Large intestine (tissue), 12 donors: ENCODE measurements around the gene RCAN3. TPM values are rescaled to one million over a fixed set of nuclear protein-coding genes. Genes with fewer than 3 reads are reported as not detected.
"Not testable (repeated sequence)": the region's sequence is repeated elsewhere in the genome, so short reads cannot be mapped to it uniquely, and the experiment has no call there.

Experiments used
- DNase-seq, 2 donors: peaks; one replicate each; pipeline versions ENCODE4 v3.0.0 to v3.0.0-alpha.2; 2013
- H3K27ac ChIP-seq: one replicate; pipeline ENCODE4 v1.5.1; 2013; ENCODE audit warnings: low read length
- H3K27me3 ChIP-seq: 2 replicates; pipeline ENCODE4 v1.6.1; 2013; ENCODE audit warnings: low read length; ENCODE audit not compliant: control insufficient read depth, insufficient read depth
- H3K36me3 ChIP-seq: 2 replicates; pipeline ENCODE4 v1.6.1; 2013; ENCODE audit warnings: low read length; ENCODE audit not compliant: control insufficient read depth, insufficient read depth
- H3K4me1 ChIP-seq: one replicate; pipeline ENCODE4 v1.6.1; 2013; ENCODE audit warnings: low read length; ENCODE audit not compliant: control insufficient read depth, insufficient read depth
- H3K4me3 ChIP-seq: one replicate; pipeline ENCODE4 v1.5.1; 2013; ENCODE audit warnings: low read length
- H3K9me3 ChIP-seq: one replicate; pipeline ENCODE4 v1.6.1; 2013; ENCODE audit warnings: mild to moderate bottlenecking, low read depth, low read length, moderate library complexity; ENCODE audit not compliant: control insufficient read depth
- WGBS: methylation state at CpG from one replicate; pipeline ENCODE4 v1.1.5; 2013; ENCODE audit warnings: low lambda C conversion rate; ENCODE audit not compliant: insufficient coverage; 5-methylcytosine and 5-hydroxymethylcytosine counted together
- long read RNA-seq, 11 donors: transcript quantifications; one replicate each; lab custom pipeline, GENCODE V29; 2026
- polyA plus RNA-seq: library from polyadenylated mRNA; unstranded; fragments of 120-200 nt; gene quantifications from one replicate; pipeline ENCODE4 v1.2.1, GENCODE V29; 2013

RCAN3 gene
- polyA plus RNA-seq, result 10.1 TPM
- long read RNA-seq, donor 1, full-length matches to known transcripts, result 1 of 7 reads
- long read RNA-seq, donor 1, partial matches to known transcripts, result 6 of 7 reads
- long read RNA-seq, donor 1, other reads (novel, unspliced or antisense), result 0 of 7 reads
- long read RNA-seq, donor 2, partial matches to known transcripts, result 6 of 7 reads
- long read RNA-seq, donor 2, other reads (novel, unspliced or antisense), result 0 of 7 reads
- long read RNA-seq, donor 3, result 0 reads
- long read RNA-seq, donor 4, result 0 reads
- long read RNA-seq, donor 5, full-length matches to known transcripts, result 1 of 1 reads
- long read RNA-seq, donor 5, partial matches to known transcripts, result 0 of 1 reads
- long read RNA-seq, donor 5, other reads (novel, unspliced or antisense), result 0 of 1 reads
- long read RNA-seq, donor 6, full-length matches to known transcripts, result 3 of 8 reads
- long read RNA-seq, donor 6, partial matches to known transcripts, result 5 of 8 reads
- long read RNA-seq, donor 6, other reads (novel, unspliced or antisense), result 0 of 8 reads
- long read RNA-seq, donor 7, result 0 reads
- long read RNA-seq, donor 8, result 0 reads
- long read RNA-seq, donor 9, result 0 reads
- long read RNA-seq, donor 10, full-length matches to known transcripts, result 1 of 1 reads
- long read RNA-seq, donor 10, partial matches to known transcripts, result 0 of 1 reads
- long read RNA-seq, donor 10, other reads (novel, unspliced or antisense), result 0 of 1 reads
- long read RNA-seq, donor 11, full-length matches to known transcripts, result 2 of 8 reads
- long read RNA-seq, donor 11, partial matches to known transcripts, result 6 of 8 reads
- long read RNA-seq, donor 11, other reads (novel, unspliced or antisense), result 0 of 8 reads

DNA sequence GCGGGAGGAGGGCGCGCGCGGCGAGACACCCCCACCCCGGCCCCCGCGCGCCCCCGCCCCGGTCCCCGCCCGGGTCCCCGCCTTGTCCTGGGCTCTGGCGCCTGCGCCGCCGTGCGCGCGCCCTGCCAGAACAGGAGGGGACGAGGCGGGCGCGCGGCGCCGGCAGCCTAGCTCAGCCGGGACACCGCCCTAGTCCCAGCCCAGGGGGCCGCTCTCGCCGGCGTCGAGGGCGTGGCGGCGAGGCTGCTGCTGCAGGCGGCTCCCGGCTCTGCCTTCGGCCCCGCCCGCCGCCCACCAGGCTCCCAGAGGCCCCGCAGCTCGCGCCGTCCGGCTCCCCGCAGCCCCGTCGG is at the start of gene RCAN3:
TSS of gene RCAN3 (plus strand) at position 128 of the 350 bp plus-strand sequence. CDS start 11,537 bp downstream, outside the sequence.
- Histone ChIP-seq H3K27ac (peak within 1 kb of the TSS; percentile 96), H3K36me3 (no peaks in the 10 kb centered on the region), H3K4me1 (peaks cover 14% of the 10 kb centered on the region), H3K4me3 (peak within 1 kb of the TSS; percentile 91), H3K9me3 (no peaks in the 10 kb centered on the region), H3K27me3 (peaks cover 4% of the 10 kb centered on the region)
- WGBS, result no CpG with 5 or more reads among the region's 53 CpGs
- peak; percentile 91 to 95 for DNase-seq

DNA sequence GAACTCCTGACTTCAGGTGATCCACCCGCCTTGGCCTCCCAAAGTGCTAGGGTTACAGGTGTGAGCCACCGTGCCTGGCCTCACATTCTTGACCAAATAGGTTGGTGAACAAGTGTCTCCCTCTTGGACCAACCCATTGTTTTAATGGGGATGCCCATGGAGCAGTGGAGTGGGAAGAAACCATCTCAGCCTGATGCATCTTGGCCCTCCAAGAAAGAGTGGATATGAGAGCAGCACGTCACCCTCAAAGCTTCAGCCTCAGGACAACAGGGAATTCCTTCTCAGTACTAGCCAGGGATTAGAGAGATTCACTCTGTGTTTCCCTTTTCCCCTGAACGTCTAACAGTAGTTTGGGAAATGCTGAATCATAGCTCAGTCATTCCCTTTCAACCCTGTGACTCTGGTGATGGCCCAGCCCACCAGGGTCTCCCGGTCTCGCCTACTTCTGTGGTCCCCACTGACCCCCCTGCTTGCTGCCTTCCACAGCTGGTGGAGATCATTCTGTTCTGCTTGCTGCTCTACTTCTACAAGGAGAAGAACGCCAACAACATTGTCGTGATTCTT is 49.6 kb upstream of the RCAN3 start:
- Histone ChIP-seq H3K4me1 (no peaks in the 10 kb centered on the region), H3K27me3 (no peaks in the 10 kb centered on the region), H3K4me3 (no peak overlapping the region), H3K27ac (no peak overlapping the region), H3K9me3 (no peaks in the 10 kb centered on the region), H3K36me3 (peaks cover 68% of the 10 kb centered on the region)
- no CpG with 5 or more reads among the region's 8 CpGs for WGBS
- DNase-seq, result no peak

GRCh38 chr1:24454673-24455072 is 48.0 kb upstream of the RCAN3 start:
- no peak for DNase-seq
- Histone ChIP-seq H3K36me3 (peaks cover 72% of the 10 kb centered on the region), H3K27me3 (no peaks in the 10 kb centered on the region), H3K27ac (no peak overlapping the region), H3K4me1 (no peaks in the 10 kb centered on the region), H3K9me3 (no peaks in the 10 kb centered on the region), H3K4me3 (no peak overlapping the region)
- WGBS, result no CpG with 5 or more reads among the region's 5 CpGs

DNA sequence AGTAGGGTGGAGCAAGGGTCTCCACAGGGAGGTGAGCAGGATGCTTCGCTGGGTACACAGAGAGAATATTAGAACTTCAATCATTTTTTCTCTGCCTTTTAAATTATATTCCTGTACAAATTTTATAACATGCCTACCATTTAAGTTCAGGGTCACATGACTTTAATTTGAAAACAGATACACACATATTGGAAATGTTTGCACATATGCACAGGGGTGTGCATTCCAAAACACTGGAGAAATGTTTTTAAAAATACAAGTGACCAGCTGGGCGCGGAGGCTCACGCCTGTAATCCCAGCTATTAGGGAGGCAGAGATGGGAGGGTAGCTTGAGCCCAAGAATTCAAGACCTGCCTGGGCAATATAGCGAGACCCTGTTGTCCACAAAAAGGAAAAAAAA is 47.4 kb upstream of the RCAN3 start:
- Histone ChIP-seq H3K9me3 (no peaks in the 10 kb centered on the region), H3K27me3 (no peaks in the 10 kb centered on the region), H3K4me3 (no peak overlapping the region), H3K36me3 (peaks cover 73% of the 10 kb centered on the region), H3K27ac (no peak overlapping the region), H3K4me1 (no peaks in the 10 kb centered on the region)
- DNase-seq, result no peak
- WGBS, result no CpG with 5 or more reads among the region's 5 CpGs

GRCh38 chr1:24457866-24458265 is 44.8 kb upstream of the RCAN3 start:
- WGBS, result no CpG with 5 or more reads among the region's 3 CpGs
- H3K9me3 ChIP-seq, result no peaks in the 10 kb centered on the region
- H3K4me3 ChIP-seq, result no peak overlapping the region
- H3K36me3 ChIP-seq, result peaks cover 58% of the 10 kb centered on the region
- H3K27me3 ChIP-seq, result no peaks in the 10 kb centered on the region
- no peak overlapping the region for H3K27ac ChIP-seq
- H3K4me1 ChIP-seq, result no peaks in the 10 kb centered on the region
- DNase-seq, result no peak

- peaks cover 11% of the 10 kb centered on the region for H3K4me1 ChIP-seq
- 100% methylated on average over 1 of the region's 6 CpGs for WGBS
- no peaks in the 10 kb centered on the region for H3K27me3 ChIP-seq
- no peak overlapping the region for H3K4me3 ChIP-seq
- no peak for DNase-seq
- peaks cover 45% of the 10 kb centered on the region for H3K36me3 ChIP-seq
- no peak overlapping the region for H3K27ac ChIP-seq
- H3K9me3 ChIP-seq, result no peaks in the 10 kb centered on the region
These were observed 42.9 kb upstream of the RCAN3 start for GRCh38 chr1:24459551-24460266.

GRCh38 chr1:24462128-24462527 is 40.5 kb upstream of the RCAN3 start:
- H3K4me1 ChIP-seq, result peaks cover 19% of the 10 kb centered on the region
- peaks cover 31% of the 10 kb centered on the region for H3K36me3 ChIP-seq
- WGBS, result 100% methylated on average over 1 of the region's 4 CpGs
- not testable (repeated sequence) for DNase-seq, H3K27me3 ChIP-seq, H3K27ac ChIP-seq, H3K9me3 ChIP-seq, H3K4me3 ChIP-seq

- peaks cover 21% of the 10 kb centered on the region for H3K36me3 ChIP-seq
- no peaks in the 10 kb centered on the region for H3K27me3 ChIP-seq
- H3K4me1 ChIP-seq, result peaks cover 19% of the 10 kb centered on the region
- DNase-seq, result peak; percentile 23 to 70
- no peak overlapping the region for H3K4me3 ChIP-seq
- H3K27ac ChIP-seq, result peak overlapping the region; percentile 8
- 38% methylated on average over 1 of the region's 14 CpGs for WGBS
- H3K9me3 ChIP-seq, result no peaks in the 10 kb centered on the region
These were observed 38.6 kb upstream of the RCAN3 start for GRCh38 chr1:24463776-24464735.

DNA sequence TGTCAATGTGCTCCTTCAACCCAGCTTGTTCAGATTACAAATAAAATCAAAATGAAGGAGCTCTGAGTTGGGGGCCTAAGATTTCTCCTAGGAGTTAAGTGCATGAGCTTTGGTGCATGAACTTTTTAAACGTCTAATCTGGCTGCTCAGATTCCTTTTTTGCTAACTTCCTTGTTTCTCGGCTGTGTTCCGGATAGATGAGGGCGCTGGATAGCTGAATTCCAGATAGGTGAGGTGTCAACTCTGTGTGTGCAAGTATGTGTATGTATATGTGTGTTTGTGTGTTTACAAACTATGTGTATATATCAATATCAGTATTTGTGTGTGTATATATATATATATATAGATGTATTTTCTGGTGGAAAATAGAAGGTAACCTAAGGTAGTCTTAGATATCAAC is 37.5 kb upstream of the RCAN3 start:
- 60% methylated on average over 2 of the region's 4 CpGs for WGBS
- no peak overlapping the region for H3K27ac ChIP-seq
- no peaks in the 10 kb centered on the region for H3K27me3 ChIP-seq
- no peaks in the 10 kb centered on the region for H3K9me3 ChIP-seq
- H3K4me1 ChIP-seq, result peaks cover 19% of the 10 kb centered on the region
- H3K4me3 ChIP-seq, result no peak overlapping the region
- H3K36me3 ChIP-seq, result peaks cover 14% of the 10 kb centered on the region
- no peak for DNase-seq
